AG04450 (cell line): ENCODE measurements around the gene ATXN2L. TPM values are rescaled to one million over a fixed set of nuclear protein-coding genes. Genes with fewer than 3 reads are reported as not detected.

Experiments used
- CTCF ChIA-PET: fragments of 300-600, 350-600 bp; formaldehyde crosslinking; extraction: SDS; loops from one replicate; lab custom pipeline; 2022; ENCODE audit warnings: antibody characterized with exemption, inconsistent platforms; lab: Charles Lee
- POLR2A ChIA-PET: fragments of 350-600 bp; formaldehyde crosslinking; extraction: SDS; loops from one replicate; lab custom pipeline; 2021; ENCODE audit warnings: antibody characterized with exemption, inconsistent platforms; lab: Yijun Ruan, JAX
- DNase-seq: peaks from one replicate; pipeline ENCODE4 v3.0.0-alpha.2; 2011; ENCODE audit warnings: low read depth, low spot score
- H3K27ac ChIP-seq: one replicate; pipeline ENCODE4 v1.5.1; 2012; ENCODE audit warnings: low read depth, low read length, control low read depth
- H3K27me3 ChIP-seq: one replicate; pipeline ENCODE4 v1.6.0; 2012; ENCODE audit warnings: low read length; ENCODE audit not compliant: control insufficient read depth, insufficient read depth
- H3K4me3 ChIP-seq: 2 replicates; pipeline ENCODE4 v1.5.1; 2011; ENCODE audit warnings: mild to moderate bottlenecking, low read depth, low read length, control low read depth
- H3K9me3 ChIP-seq: 2 replicates; pipeline ENCODE4 v1.5.1; 2012; ENCODE audit warnings: low read length; ENCODE audit not compliant: control insufficient read depth, insufficient read depth
- CTCF ChIP-seq: IDR thresholded peaks from 2 replicates; pipeline ENCODE4 v1.5.1; 2011; ENCODE audit warnings: low read depth, low read length, control low read depth, inconsistent platforms
- polyA plus RNA-seq: library from polyadenylated mRNA; depleted of rRNA; stranded (reverse); fragments of >200 nt; gene quantifications from 2 replicates; pipeline ENCODE4 v1.2.3, GENCODE V29; 2011

The ATXN2L gene
- polyA plus RNA-seq, 1 experiment: 19.7 TPM

GRCh38 chr16:28835864-28836760 lies 13.3 kb downstream of the ATXN2L start:
- Histone ChIP-seq H3K27ac (no peak overlapping the region), H3K9me3 (no peaks in the 10 kb centered on the region; the same call in 1 of the 2 replicates), H3K4me3 (no peak overlapping the region), H3K27me3 (no peaks in the 10 kb centered on the region)
- no peak for TF ChIP-seq CTCF
- DNase-seq: no peak
- ChIA-PET POLR2A (interaction anchor here (1.9 kb wide), 1 partner anchor 10 kb away, joined by 7 read pairs; the partner anchor contains the start of gene TUFM), CTCF (no interaction called here)

- CTCF ChIA-PET: no interaction called here
- POLR2A ChIA-PET: interaction anchor here (1.9 kb wide), 1 partner anchor 10 kb away, joined by 7 read pairs; the partner anchor contains the start of gene TUFM
- Histone ChIP-seq H3K9me3 (no peaks in the 10 kb centered on the region; the same call in 1 of the 2 replicates), H3K4me3 (no peak overlapping the region), H3K27ac (no peak overlapping the region), H3K27me3 (no peaks in the 10 kb centered on the region)
- DNase-seq: no peak
- TF ChIP-seq CTCF: no peak
Measured at GRCh38 chr16:28836761-28837064, 13.9 kb downstream of the ATXN2L start.

GRCh38 chr16:28837672-28838557 lies 15.1 kb downstream of the ATXN2L start:
- POLR2A ChIA-PET: interaction anchor here (1.9 kb wide), 1 partner anchor 8 kb away, joined by 7 read pairs; the partner anchor contains the start of gene TUFM
- Histone ChIP-seq H3K27me3 (no peaks in the 10 kb centered on the region), H3K27ac (no peak overlapping the region), H3K9me3 (no peaks in the 10 kb centered on the region; the same call in 1 of the 2 replicates), H3K4me3 (no peak overlapping the region)
- no peak for DNase-seq
- TF ChIP-seq CTCF: no peak
- CTCF ChIA-PET: interaction anchor here (1.0 kb wide), 1 partner anchor 13 kb away, joined by 3 read pairs; no protein-coding TSS in a partner anchor

- CTCF ChIA-PET: interaction anchor here (1.0 kb wide), 1 partner anchor 14 kb away, joined by 3 read pairs; no protein-coding TSS in a partner anchor
Measured at GRCh38 chr16:28838558-28838918, 15.7 kb downstream of the ATXN2L start.

More at GRCh38 chr16:28838558-28838918, 15.7 kb downstream of the ATXN2L start:
- Histone ChIP-seq H3K9me3 (no peaks in the 10 kb centered on the region; the same call in 1 of the 2 replicates), H3K4me3 (no peak overlapping the region), H3K27ac (no peak overlapping the region), H3K27me3 (no peaks in the 10 kb centered on the region)
- POLR2A ChIA-PET: no interaction called here
- no peak for DNase-seq
- TF ChIP-seq CTCF: no peak
